Breast epithelium (tissue), 4 donors: ENCODE data around the gene ZMIZ1. TPM values are rescaled to one million over a fixed set of nuclear protein-coding genes. Genes with fewer than 3 reads are reported as not detected.

Experiments
- DNase-seq, 2 donors: peaks; one replicate each; pipeline ENCODE4 v3.0.0-alpha.2; 2019; ENCODE audit warnings: low spot score in 2 of 2
- H3K27ac ChIP-seq, 2 donors: fragments of 200-600 bp; sonication (generic) in 1 of 2; one replicate each; pipeline ENCODE4 v1.5.1; 2016 to 2019; ENCODE audit warnings: mild to moderate bottlenecking in 1 of 2
- H3K27me3 ChIP-seq, 2 donors: fragments of 200-600 bp; sonication (generic) in 1 of 2; one replicate each; pipeline versions ENCODE4 v1.5.1 to v1.6.0; 2017 to 2019; ENCODE audit warnings: control low read depth in 1 of 2, mild to moderate bottlenecking in 1 of 2
- H3K36me3 ChIP-seq: fragments of 200-600 bp; one replicate; pipeline ENCODE4 v1.5.1; 2019
- H3K4me1 ChIP-seq, 2 donors: fragments of 200-600 bp; sonication (generic); one replicate each; pipeline ENCODE4 v1.5.1; 2016 to 2019; ENCODE audit warnings: control low read depth in 1 of 2
- H3K4me3 ChIP-seq, 3 donors: fragments of 200-600 bp; sonication (generic); 1 replicate in 2 of 3; 2 replicates in 1 of 3; pipeline ENCODE4 v1.5.1; 2016 to 2019; ENCODE audit warnings: mild to moderate bottlenecking in 3 of 3, moderate library complexity in 2 of 3
- H3K9me3 ChIP-seq, 2 donors: fragments of 200-600 bp; sonication (generic) in 1 of 2; one replicate each; pipeline ENCODE4 v1.5.1; 2016 to 2019; ENCODE audit warnings: control low read depth in 1 of 2
- CTCF ChIP-seq, 3 donors: fragments of 450-650 bp; IDR thresholded peaks; one replicate each; pipeline ENCODE4 v1.5.1; 2016 to 2017; ENCODE audit warnings: antibody characterized with exemption in 3 of 3, mild to moderate bottlenecking in 3 of 3, moderate library complexity in 3 of 3
- POLR2A ChIP-seq: fragments of 450-650 bp; IDR thresholded peaks from one replicate; pipeline ENCODE4 v1.6.1; 2016; ENCODE audit warnings: antibody characterized with exemption, mild to moderate bottlenecking, moderate library complexity
- POLR2AphosphoS5 ChIP-seq, 3 donors: sonication (generic); formaldehyde crosslinking; IDR thresholded peaks; one replicate each; pipeline ENCODE4 v1.6.1; 2017; ENCODE audit warnings: antibody characterized with exemption in 3 of 3
- intact Hi-C: fragments of 100-400 bp; cut with DNase I; formaldehyde crosslinking; loops from one replicate; pipeline ENCODE4 v1.15.1; 2023; ENCODE audit warnings: low total_unique reads
- total RNA-seq, 3 donors: library from RNA; depleted of rRNA; stranded (reverse); fragments of >200 nt; gene quantifications; one replicate each; pipeline ENCODE4 v1.1.0, GENCODE V29; 2016

The ZMIZ1 gene
- total RNA-seq, 3 donors from 2014 or later = 34.4 to 63.7 (median 39.8) TPM

- TF ChIP-seq POLR2A (no peak), CTCF (IDR thresholded peaks at IDR 0.05) (no peak), POLR2AphosphoS5 (IDR thresholded peaks at IDR 0.05) (no peak)
- no peaks in the 10 kb centered on the region for H3K27me3 ChIP-seq
- H3K4me1 ChIP-seq = no peaks in the 10 kb centered on the region
- intact Hi-C loops = no loop called here
- no peaks in the 10 kb centered on the region for H3K9me3 ChIP-seq
- DNase-seq = peak in 1 of 2 donors; percentile 15
- no peak overlapping the region for H3K4me3 ChIP-seq
- H3K36me3 ChIP-seq = no peaks in the 10 kb centered on the region
- no peak overlapping the region for H3K27ac ChIP-seq
Measured at GRCh38 chr10:79046326-79046725, 22.4 kb upstream of the ZMIZ1 start.

DNA sequence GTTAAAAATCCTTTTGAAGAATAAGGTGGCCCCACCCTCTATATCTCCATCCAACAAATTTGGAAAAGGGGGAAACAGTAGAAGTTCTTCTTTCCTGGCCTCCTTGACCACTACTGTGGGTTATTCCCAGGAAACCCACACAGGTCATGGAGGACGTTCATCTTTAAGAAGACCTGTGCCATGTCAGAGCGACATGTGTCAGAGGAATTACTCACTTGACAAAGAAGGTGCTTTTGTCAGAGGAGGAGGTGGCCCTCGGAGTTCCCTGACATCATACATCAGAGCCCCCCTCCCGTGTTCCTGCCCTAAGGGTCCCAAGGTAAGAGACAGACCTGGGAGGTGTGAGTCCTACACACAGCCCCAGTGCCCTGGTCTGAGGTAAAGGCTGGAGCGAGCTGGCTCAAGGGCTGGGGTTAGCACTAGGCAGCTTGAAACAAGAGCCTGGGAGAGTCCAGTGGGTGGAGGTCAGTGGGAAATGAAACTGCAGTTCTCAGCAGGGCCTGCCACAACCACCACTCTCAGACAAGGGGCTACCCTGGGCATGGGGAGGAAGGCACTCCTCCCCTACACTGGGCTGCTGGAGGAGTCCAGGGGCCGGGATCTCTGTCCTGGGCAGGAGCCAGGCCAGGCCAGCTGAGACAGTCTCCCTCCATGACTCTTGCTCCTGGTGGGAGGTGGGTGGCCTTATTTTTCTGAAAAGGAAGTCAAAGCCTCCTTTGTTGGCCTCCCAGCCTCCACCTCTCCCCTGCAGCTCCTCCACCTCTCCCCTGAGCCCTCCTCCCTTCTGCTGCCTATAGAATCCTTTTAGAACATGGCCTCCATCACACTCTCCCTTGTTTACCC, 21.8 kb upstream of the ZMIZ1 start:
- Histone ChIP-seq H3K27ac (no peak overlapping the region), H3K4me1 (no peaks in the 10 kb centered on the region)

DNA sequence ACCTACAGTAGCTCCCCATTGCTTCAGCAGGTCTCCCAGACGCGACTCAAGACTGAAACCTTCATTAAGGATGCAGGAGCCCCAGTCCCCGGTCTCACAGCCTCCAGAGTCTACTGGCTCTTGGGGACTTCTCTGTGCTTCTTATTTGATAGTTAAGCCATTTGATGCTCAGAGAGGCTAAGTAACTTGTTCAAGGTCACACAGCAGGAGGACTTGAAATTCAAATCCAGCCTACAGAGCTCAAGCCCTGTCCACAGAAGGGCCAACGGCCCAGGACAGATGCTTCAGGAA, 21.2 kb upstream of the ZMIZ1 start:
- Histone ChIP-seq H3K27me3 (no peaks in the 10 kb centered on the region), H3K4me1 (no peaks in the 10 kb centered on the region), H3K36me3 (no peaks in the 10 kb centered on the region), H3K4me3 (no peak overlapping the region), H3K9me3 (no peaks in the 10 kb centered on the region), H3K27ac (no peak overlapping the region)
- no peak for DNase-seq
- no peak for TF ChIP-seq CTCF (IDR thresholded peaks at IDR 0.05)
- intact Hi-C loops = no loop called here

More for the DNA sequence above, 21.8 kb upstream of the ZMIZ1 start:
- Histone ChIP-seq H3K9me3 (no peaks in the 10 kb centered on the region), H3K27me3 (no peaks in the 10 kb centered on the region), H3K4me3 (no peak overlapping the region), H3K36me3 (no peaks in the 10 kb centered on the region)
- TF ChIP-seq POLR2A (no peak), CTCF (IDR thresholded peaks at IDR 0.05) (no peak), POLR2AphosphoS5 (IDR thresholded peaks at IDR 0.05) (no peak)
- intact Hi-C loops = no loop called here
- DNase-seq = peak in 1 of 2 donors; percentile 36

DNA sequence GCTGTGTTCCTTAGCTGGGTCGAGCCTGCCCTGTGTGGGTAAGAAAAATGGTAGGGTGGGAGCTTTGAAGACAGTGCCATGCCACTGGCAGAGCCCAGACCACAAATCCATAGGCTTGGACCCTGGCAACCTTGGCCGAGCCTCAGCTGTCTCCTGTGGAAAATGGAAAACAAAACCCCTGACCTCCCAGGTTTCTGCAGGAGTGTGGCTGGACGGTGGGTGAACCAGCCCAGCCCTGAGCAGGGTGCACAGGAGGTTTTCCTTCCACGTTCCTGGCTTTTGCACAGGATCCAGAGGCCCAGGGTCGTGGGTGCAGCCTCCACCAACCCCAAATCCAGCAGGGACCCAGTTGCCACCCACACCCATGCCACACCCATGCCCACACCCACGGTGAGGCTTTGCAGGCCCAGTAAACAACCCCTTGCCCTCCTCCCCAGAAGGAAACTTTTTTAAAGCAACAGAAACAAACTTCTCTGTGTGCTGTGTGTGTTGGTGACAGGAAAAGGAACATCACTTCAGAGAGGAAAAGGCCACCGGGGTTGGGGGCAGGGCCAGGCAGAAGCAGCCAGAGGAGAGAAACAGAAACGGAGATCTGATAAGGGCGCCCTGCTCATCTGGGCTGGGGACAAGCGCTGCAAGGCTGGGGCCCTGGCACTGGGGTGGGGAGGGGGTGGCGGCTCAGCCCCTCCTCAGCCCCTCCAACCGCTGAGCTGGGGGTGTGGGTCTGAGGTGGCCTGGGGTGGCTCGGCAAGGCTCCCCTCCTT, 20.7 kb upstream of the ZMIZ1 start:
- Histone ChIP-seq H3K36me3 (no peaks in the 10 kb centered on the region), H3K4me3 (no peak overlapping the region), H3K27ac (no peak overlapping the region), H3K4me1 (no peaks in the 10 kb centered on the region), H3K27me3 (no peaks in the 10 kb centered on the region), H3K9me3 (no peaks in the 10 kb centered on the region)
- DNase-seq = peak in 1 of 2 donors; percentile 51
- intact Hi-C loops = no loop called here
- TF ChIP-seq POLR2AphosphoS5 (IDR thresholded peaks at IDR 0.05) (no peak), POLR2A (no peak), CTCF (IDR thresholded peaks at IDR 0.05) (no peak)
